ENCODE data around the gene APBA3. TPM values are rescaled to one million over a fixed set of nuclear protein-coding genes. Genes with fewer than 3 reads are reported as not detected.

APBA3 gene
- total RNA-seq, 4 donors from 2014 or later = 12.9 to 26.5 (median 22.7) TPM

GRCh38 chr19:3774621-3775373 lies 13.3 kb upstream of the APBA3 start:
- no peak overlapping the region for H3K27ac ChIP-seq
- DNase-seq = no peak
- WGBS, 2 donors = 76% methylated on average over 3 of the region's 25 CpGs; no CpG with 5 or more reads in 1 of the 2 donors
- no peak overlapping the region for H3K4me3 ChIP-seq
- H3K36me3 ChIP-seq = peaks cover 0 to 3% (median 0%) of the 10 kb centered on the region in 3 donors
- intact Hi-C loops (cut with DNase I) = no loop called here
- no peak for TF ChIP-seq CTCF (IDR thresholded peaks at IDR 0.05)
- no peak for TF ChIP-seq POLR2A (IDR thresholded peaks at IDR 0.05)
- peaks cover 0 to 20% (median 0%) of the 10 kb centered on the region in 4 donors for H3K27me3 ChIP-seq
- no peaks in the 10 kb centered on the region for H3K9me3 ChIP-seq
- H3K4me1 ChIP-seq = peaks cover 0 to 5% (median 0%) of the 10 kb centered on the region in 3 donors

DNA sequence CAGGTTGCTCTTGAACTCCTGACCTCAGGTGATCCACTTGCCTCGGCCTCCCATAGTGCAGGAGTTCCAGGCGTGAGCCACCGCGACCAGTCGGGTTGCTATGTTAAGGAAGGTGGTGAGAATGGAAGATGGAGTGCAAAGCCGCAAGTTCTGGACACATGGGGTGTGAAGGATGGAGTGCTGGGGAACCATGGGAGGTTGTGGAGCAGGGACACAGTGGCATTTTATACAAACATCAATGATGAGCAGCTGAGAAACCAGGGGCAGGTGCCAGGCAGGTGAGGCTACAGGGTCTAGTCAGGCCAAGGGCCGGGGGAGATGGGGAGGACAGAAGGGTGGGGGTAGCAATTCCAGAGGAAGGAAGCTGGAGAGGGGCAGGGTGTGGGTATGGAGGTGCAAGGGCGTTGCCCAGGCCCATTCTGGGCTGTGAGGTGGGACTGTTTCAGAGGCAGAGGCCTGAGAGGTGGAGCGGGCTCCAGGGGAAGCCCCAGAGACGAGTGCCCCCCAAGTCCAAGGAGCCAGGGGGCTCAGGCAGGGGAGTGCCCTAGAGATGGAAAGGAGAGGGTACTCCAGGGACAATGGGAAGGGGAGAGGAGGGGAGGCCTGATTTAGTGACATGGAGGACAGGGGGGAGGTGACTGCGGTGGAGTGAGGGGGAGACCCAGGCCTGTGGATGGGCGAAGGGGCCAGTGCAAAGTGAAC lies 12.5 kb upstream of the APBA3 start:
- Histone ChIP-seq H3K36me3 (peaks cover 0 to 11% (median 0%) of the 10 kb centered on the region in 3 donors), H3K4me1 (peaks cover 0 to 5% (median 0%) of the 10 kb centered on the region in 3 donors), H3K9me3 (no peaks in the 10 kb centered on the region), H3K4me3 (no peak overlapping the region), H3K27ac (no peak overlapping the region), H3K27me3 (peaks cover 0 to 14% (median 0%) of the 10 kb centered on the region in 4 donors)
- no peak for DNase-seq
- 77 to 85% methylated on average over 11 to 12 of the region's 12 CpGs for WGBS, 2 donors
- intact Hi-C loops (cut with DNase I) = no loop called here
- no peak for TF ChIP-seq CTCF (IDR thresholded peaks at IDR 0.05)
- no peak for TF ChIP-seq POLR2A (IDR thresholded peaks at IDR 0.05)

DNA sequence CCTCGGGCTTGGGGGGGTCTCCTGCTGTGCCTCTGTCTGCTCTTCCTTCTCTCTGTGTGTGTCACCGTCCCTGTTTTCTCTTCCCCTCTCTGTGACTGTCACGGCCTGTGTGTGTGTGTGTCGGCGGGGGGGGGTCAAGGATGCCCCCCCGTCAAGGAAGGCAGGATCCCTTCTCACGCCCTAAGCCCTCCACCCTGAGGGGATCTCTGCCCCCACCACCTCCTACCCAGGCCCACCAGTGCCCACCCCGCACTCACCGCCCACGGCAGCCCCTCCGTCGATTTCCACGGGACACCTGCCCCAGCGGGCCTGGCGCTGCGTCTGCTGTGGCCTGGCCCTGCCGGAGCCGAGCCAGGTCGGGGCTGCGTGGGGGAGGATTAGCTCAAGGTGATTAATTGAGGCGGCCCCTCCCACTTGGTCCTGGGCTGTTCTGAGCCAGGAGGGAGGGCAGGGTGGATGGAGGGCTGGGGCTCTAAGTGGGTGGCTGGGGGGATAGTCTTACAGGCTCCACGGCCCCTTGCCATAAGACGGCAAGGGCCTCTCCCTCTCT lies 10.5 kb upstream of the APBA3 start, which contains the start of gene RAX2:
Gene RAX2, minus strand, starts transcription at position 323 of the 550 bp plus-strand sequence. CDS start 486 bp downstream, outside the sequence.
- Histone ChIP-seq H3K27ac (no peak within 1 kb of the TSS), H3K4me3 (no peak within 1 kb of the TSS), H3K9me3 (no peaks in the 10 kb centered on the region), H3K27me3 (peaks cover 0 to 10% (median 0%) of the 10 kb centered on the region in 4 donors), H3K36me3 (peaks cover 0 to 31% (median 3%) of the 10 kb centered on the region in 3 donors), H3K4me1 (peaks cover 0 to 5% (median 0%) of the 10 kb centered on the region in 3 donors)
- 0 to 43% methylated on average over 1 to 4 of the region's 23 CpGs for WGBS, 2 donors
- intact Hi-C loops (cut with DNase I) = no loop called here
- DNase-seq = no peak
- TF ChIP-seq POLR2A (IDR thresholded peaks at IDR 0.05) = no peak
- no peak for TF ChIP-seq CTCF (IDR thresholded peaks at IDR 0.05)

DNA sequence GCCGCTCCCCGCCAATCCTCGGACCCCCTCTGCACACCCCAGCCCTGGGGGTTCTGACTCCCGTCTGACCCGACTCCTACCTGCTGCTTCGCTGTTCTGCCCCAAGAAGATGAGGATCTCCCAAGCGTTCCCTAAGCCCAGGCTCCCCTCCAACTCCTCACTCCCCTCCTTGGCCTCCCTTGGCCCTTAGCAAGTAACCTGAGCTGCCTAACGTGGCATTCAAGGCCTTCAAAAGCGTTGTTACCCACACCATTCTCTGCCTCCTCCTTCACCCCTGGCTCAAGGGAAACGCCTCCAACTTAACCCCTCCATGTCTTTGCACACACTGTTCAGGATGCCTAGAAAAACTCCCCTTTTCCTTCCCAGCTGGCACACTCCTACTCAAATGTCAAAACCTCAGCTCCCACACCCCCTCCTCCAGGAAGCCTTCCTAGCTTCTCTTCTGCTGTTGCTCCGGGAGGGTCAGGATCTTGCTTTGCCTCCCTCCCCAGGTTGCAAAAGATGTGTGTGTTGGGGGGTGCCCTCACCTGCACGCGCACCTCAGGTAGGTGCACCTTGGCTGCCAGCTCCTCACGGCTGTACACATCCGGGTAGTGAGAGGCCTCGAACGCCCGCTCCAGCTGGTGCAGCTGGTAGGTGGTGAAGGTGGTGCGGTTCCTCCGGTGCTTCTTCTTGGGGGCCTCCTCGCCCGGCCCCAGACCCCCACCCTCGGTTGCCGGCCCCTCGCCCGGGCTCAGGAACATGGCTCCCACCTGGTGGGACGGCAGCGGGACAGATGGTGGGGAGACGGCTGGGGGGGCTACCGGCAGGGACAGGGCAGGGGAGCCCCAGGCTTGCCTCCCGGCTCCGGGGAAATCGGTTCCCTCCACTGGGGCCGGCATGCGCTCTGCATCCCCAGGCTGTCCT lies 9.8 kb upstream of the APBA3 start:
- intact Hi-C loops (cut with DNase I) = no loop called here
- Histone ChIP-seq H3K9me3 (no peaks in the 10 kb centered on the region), H3K27ac (no peak overlapping the region), H3K36me3 (peaks cover 0 to 38% (median 3%) of the 10 kb centered on the region in 3 donors), H3K27me3 (peaks cover 0 to 10% (median 0%) of the 10 kb centered on the region in 4 donors), H3K4me1 (peaks cover 0 to 5% (median 0%) of the 10 kb centered on the region in 3 donors), H3K4me3 (no peak overlapping the region)
- no peak for DNase-seq
- WGBS, 2 donors = 80 to 83% methylated on average over 16 to 29 of the region's 35 CpGs
- TF ChIP-seq POLR2A (IDR thresholded peaks at IDR 0.05) (no peak), CTCF (IDR thresholded peaks at IDR 0.05) (no peak)
